GM19023 (cell line): Measurements from ENCODE around the gene VAMP4.

Experiments
- ATAC-seq: cut with Tn5 transposase; IDR thresholded peaks from one replicate; pipeline ENCODE4 v1.9.1; 2021; ENCODE audit warnings: mild to moderate bottlenecking, moderate library complexity; ENCODE audit not compliant: unreplicated experiment

The VAMP4 gene

GRCh38 chr1:171653796-171654195, 88.1 kb downstream of the VAMP4 start:
- ATAC-seq: no peak

GRCh38 chr1:171652234-171652822, 89.5 kb downstream of the VAMP4 start, which contains the start of gene MYOC:
TSS of gene MYOC (minus strand) at chr1:171652688. CDS start at chr1:171652611, 77 bp downstream.
- no peak for ATAC-seq
